ENCODE data around the gene CHL1.

CHL1 gene

GRCh38 chr3:199835-200234 is 3.3 kb downstream of the CHL1 start:
- DNase-seq (ENCODE audit: insufficient read length, low spot score): no peak
- FAIRE-seq: no peak
- TF ChIP-seq, protein P1, sequence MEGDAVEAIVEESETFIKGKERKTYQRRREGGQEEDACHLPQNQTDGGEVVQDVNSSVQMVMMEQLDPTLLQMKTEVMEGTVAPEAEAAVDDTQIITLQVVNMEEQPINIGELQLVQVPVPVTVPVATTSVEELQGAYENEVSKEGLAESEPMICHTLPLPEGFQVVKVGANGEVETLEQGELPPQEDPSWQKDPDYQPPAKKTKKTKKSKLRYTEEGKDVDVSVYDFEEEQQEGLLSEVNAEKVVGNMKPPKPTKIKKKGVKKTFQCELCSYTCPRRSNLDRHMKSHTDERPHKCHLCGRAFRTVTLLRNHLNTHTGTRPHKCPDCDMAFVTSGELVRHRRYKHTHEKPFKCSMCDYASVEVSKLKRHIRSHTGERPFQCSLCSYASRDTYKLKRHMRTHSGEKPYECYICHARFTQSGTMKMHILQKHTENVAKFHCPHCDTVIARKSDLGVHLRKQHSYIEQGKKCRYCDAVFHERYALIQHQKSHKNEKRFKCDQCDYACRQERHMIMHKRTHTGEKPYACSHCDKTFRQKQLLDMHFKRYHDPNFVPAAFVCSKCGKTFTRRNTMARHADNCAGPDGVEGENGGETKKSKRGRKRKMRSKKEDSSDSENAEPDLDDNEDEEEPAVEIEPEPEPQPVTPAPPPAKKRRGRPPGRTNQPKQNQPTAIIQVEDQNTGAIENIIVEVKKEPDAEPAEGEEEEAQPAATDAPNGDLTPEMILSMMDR (IDR thresholded peaks at IDR 0.05; ENCODE audit: insufficient read depth, missing control alignments): no peak

GRCh38 chr3:200758-201325 is 4.3 kb downstream of the CHL1 start:
- FAIRE-seq: no peak
- no peak for DNase-seq (ENCODE audit: insufficient read length, low spot score)
- TF ChIP-seq, protein P1 (IDR thresholded peaks at IDR 0.05; ENCODE audit: insufficient read depth, missing control alignments): no peak

DNA sequence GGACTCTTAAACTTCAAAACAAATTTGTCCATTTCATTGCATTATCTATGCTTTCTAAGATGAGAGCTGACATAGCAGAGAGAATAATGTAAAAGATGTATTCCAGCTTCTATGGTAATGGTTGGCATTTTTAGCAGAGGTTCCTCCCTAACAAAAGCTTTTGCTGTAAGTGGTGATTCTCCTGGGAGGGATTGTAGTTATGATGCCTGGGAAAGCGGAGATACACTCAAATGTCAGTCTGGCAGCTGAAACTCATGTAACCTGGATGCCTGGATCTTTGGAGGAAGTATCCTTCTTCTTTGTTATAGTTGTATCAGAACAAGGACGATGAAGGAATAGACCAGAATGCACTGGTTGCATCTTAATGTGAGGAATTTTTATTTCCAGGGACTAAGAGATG is 7.5 kb downstream of the CHL1 start:
- FAIRE-seq (no peak), DNase-seq (ENCODE audit: insufficient read length, low spot score) (no peak)
- TF ChIP-seq, protein P1 (IDR thresholded peaks at IDR 0.05; ENCODE audit: insufficient read depth, missing control alignments): no peak

GRCh38 chr3:207973-208372 is 11.4 kb downstream of the CHL1 start:
- TF ChIP-seq, protein P1 (IDR thresholded peaks at IDR 0.05; ENCODE audit: insufficient read depth, missing control alignments): peak; percentile 22
- no peak for FAIRE-seq
- no peak for DNase-seq (ENCODE audit: insufficient read length, low spot score)

GRCh38 chr3:210669-211068 is 14.1 kb downstream of the CHL1 start:
- TF ChIP-seq, protein P1 (IDR thresholded peaks at IDR 0.05; ENCODE audit: insufficient read depth, missing control alignments): no peak
- FAIRE-seq: no peak
- no peak for DNase-seq (ENCODE audit: insufficient read length, low spot score)

- FAIRE-seq (no peak), DNase-seq (ENCODE audit: insufficient read length, low spot score) (no peak)
- TF ChIP-seq, protein P1 (IDR thresholded peaks at IDR 0.05; ENCODE audit: insufficient read depth, missing control alignments): no peak
These were observed 15.9 kb downstream of the CHL1 start for GRCh38 chr3:212432-212831.

DNA sequence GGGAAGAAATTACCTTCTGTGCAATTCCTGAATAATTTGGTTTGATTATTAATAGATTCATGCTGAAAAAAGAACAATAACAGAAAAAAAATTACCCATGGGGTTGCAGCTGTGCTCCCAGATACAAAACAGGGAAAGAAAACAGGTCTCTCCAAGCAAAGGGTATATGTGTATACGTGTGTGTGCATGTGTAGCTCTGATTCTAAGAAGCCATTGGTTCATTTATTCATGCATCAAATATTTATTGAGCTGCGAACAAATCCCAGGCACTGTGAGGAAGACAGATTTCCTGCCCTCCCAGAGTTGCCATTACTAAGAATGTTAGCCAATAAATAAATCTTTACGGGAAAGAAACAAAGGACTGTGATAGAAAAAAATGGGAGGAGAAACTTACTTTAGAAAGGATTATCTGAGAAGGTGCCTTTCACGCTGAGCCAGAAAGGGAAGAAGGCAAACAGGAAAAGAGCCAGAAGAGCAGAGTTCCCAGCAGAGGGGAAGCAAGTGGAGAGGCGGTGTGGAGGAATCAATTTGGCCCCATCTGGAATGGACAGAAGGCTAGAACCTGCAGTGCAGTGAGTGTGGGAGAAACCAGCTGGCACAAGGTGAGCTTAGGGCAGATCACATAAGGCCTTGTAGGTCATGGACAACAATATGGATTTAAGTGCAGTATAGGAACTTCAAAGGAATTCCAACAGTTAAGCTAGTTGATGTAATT is 20.7 kb downstream of the CHL1 start:
- DNase-seq (ENCODE audit: insufficient read length, low spot score) (no peak), FAIRE-seq (no peak)
- TF ChIP-seq, protein P1 (IDR thresholded peaks at IDR 0.05; ENCODE audit: insufficient read depth, missing control alignments): no peak

Data from D721Med (cell line).